CD8-positive, alpha-beta memory T cell (primary cell): Measurements from ENCODE around the gene TBC1D28. TPM values are rescaled to one million over a fixed set of nuclear protein-coding genes. Genes with fewer than 3 reads are reported as not detected.
A peak's percentile ranks its signal among the peaks of the same experiment; 100 is the strongest.
"Not testable (repeated sequence)": the region's sequence is repeated elsewhere in the genome, so short reads cannot be mapped to it uniquely, and the experiment has no call there.

Source experiments
- CTCF ChIA-PET: fragments of 350-600 bp; sonication (Branson Sonifier 250); formaldehyde crosslinking; loops from one replicate; lab custom pipeline; 2021; ENCODE audit warnings: antibody characterized with exemption; lab: Charles Lee
- POLR2A ChIA-PET: fragments of 350-600 bp; sonication (Branson Sonifier 250); formaldehyde crosslinking; loops from one replicate; lab custom pipeline; 2021; ENCODE audit warnings: antibody characterized with exemption; lab: Charles Lee
- DNase-seq, 5 donors: peaks; one replicate each; pipeline versions ENCODE4 v3.0.0 to v3.0.0-alpha.2; 2020 to 2022; ENCODE audit warnings: mixed read lengths in 1 of 5
- H3K27ac ChIP-seq: one replicate; pipeline ENCODE4 v1.7.0; 2013; ENCODE audit warnings: low read depth, mild to moderate bottlenecking, low read length, moderate library complexity
- H3K27me3 ChIP-seq: 2 replicates; pipeline ENCODE4 v1.7.0; 2013; ENCODE audit warnings: low read length, mild to moderate bottlenecking; ENCODE audit not compliant: insufficient read depth, poor library complexity, severe bottlenecking
- H3K36me3 ChIP-seq: 2 replicates; pipeline ENCODE4 v1.7.0; 2013; ENCODE audit warnings: mild to moderate bottlenecking, low read length, moderate library complexity; ENCODE audit not compliant: insufficient read depth
- H3K4me1 ChIP-seq: 2 replicates; pipeline ENCODE4 v1.7.0; 2013; ENCODE audit warnings: mild to moderate bottlenecking, low read length, moderate library complexity; ENCODE audit not compliant: insufficient read depth
- H3K4me3 ChIP-seq: 2 replicates; pipeline ENCODE4 v1.7.0; 2013; ENCODE audit warnings: mild to moderate bottlenecking, low read length
- H3K9me3 ChIP-seq: 2 replicates; pipeline ENCODE4 v1.7.0; 2013; ENCODE audit warnings: mild to moderate bottlenecking, low read length
- H3K27ac Mint-ChIP-seq, 8 donors: one replicate each; pipeline ENCODE4 v1.8.0; 2020 to 2021; ENCODE audit warnings: mixed read lengths in 8 of 8, mild to moderate bottlenecking in 6 of 8, inconsistent platforms in 3 of 8, moderate library complexity in 3 of 8
- H3K27me3 Mint-ChIP-seq, 2 donors: one replicate each; pipeline ENCODE4 v1.8.0; 2020 to 2021; ENCODE audit warnings: mixed read lengths in 2 of 2, mild to moderate bottlenecking in 1 of 2, moderate library complexity in 1 of 2
- H3K36me3 Mint-ChIP-seq, 3 donors: one replicate each; pipeline ENCODE4 v1.8.0; 2020 to 2021; ENCODE audit warnings: mixed read lengths in 3 of 3, inconsistent platforms in 1 of 3, mild to moderate bottlenecking in 1 of 3
- H3K4me1 Mint-ChIP-seq, 3 donors: one replicate each; pipeline ENCODE4 v1.8.0; 2020 to 2021; ENCODE audit warnings: mixed read lengths in 3 of 3, inconsistent platforms in 1 of 3, mild to moderate bottlenecking in 1 of 3
- H3K4me3 Mint-ChIP-seq, 7 donors: one replicate each; pipeline ENCODE4 v1.8.0; 2020 to 2021; ENCODE audit warnings: mixed read lengths in 7 of 7, mild to moderate bottlenecking in 6 of 7, moderate library complexity in 4 of 7, inconsistent platforms in 2 of 7
- H3K9me3 Mint-ChIP-seq, 5 donors: one replicate each; pipeline ENCODE4 v1.8.0; 2020 to 2022; ENCODE audit warnings: mixed read lengths in 5 of 5, mild to moderate bottlenecking in 3 of 5, moderate library complexity in 2 of 5, inconsistent platforms in 1 of 5
- polyA plus RNA-seq: library from polyadenylated mRNA; unstranded; fragments of 300-500 nt; fragmentation: Illumina TruSeq; gene quantifications from one replicate; pipeline ENCODE4 v1.2.3, GENCODE V29; 2021
- total RNA-seq, 2 experiments: library from RNA; stranded (reverse); gene quantifications; one replicate each; pipeline ENCODE4 v1.2.3, GENCODE V29; 2021

TBC1D28 gene
- total and polyA plus RNA-seq, 3 experiments from 2014 or later: not detected

DNA sequence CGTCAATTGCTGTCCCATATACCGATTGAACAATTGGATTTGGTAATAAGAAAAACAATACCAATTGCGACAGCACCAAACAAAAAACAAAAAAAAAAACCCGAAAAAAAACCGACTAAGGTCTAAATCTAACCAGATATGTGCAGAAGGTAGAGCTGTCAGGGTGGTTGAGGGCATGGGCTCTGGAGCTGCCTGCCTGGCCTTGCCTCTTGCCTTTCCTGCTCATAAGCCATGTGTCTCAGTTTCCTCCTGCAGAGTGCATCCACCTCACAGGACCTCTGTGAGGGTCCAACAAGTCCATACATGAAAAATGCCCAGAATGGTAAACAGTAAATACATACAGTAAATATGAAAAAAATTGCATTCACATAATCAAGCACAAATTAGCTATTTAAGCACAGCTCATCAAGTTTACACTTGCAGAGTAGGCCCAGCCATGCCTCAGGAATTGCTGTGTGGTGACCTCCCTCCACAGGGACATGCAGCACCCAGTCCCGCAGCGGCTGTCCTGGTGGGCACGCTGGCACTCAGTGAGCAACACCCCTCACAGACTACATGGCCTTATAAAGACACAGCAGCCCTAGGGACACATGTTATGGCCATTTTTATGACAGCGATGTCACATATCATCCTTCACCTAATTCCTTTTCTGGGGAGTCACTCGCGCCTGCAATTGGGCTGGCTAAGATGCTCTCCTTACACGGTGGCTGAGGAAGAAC lies 17.9 kb downstream of the TBC1D28 start:
- H3K27ac Mint-ChIP-seq: peak overlapping the region; percentile 5 to 97 (median 86)
- no peak overlapping the region for H3K4me3 ChIP-seq
- POLR2A ChIA-PET: no interaction called here
- H3K9me3 ChIP-seq: no peaks in the 10 kb centered on the region
- H3K36me3 ChIP-seq: no peaks in the 10 kb centered on the region
- H3K4me1 Mint-ChIP-seq: peaks cover 15 to 16% (median 16%) of the 10 kb centered on the region in 3 donors
- H3K4me3 Mint-ChIP-seq: peak overlapping the region in 3 of 7 donors; percentile 32 to 85 (median 81)
- H3K4me1 ChIP-seq: peaks cover 5% of the 10 kb centered on the region
- no peaks in the 10 kb centered on the region for H3K9me3 Mint-ChIP-seq
- CTCF ChIA-PET: interaction anchor here (1.0 to 1.5 kb wide), 5 partner anchors 232 to 712 kb away, joined by 3 to 7 read pairs (median 5); partner anchors contain the start of gene PRPSAP2
- H3K27ac ChIP-seq: no peak overlapping the region
- peaks cover 0 to 2% (median 0%) of the 10 kb centered on the region in 3 donors for H3K36me3 Mint-ChIP-seq
- no peaks in the 10 kb centered on the region for H3K27me3 Mint-ChIP-seq
- no peak for DNase-seq
- H3K27me3 ChIP-seq: no peaks in the 10 kb centered on the region

DNA sequence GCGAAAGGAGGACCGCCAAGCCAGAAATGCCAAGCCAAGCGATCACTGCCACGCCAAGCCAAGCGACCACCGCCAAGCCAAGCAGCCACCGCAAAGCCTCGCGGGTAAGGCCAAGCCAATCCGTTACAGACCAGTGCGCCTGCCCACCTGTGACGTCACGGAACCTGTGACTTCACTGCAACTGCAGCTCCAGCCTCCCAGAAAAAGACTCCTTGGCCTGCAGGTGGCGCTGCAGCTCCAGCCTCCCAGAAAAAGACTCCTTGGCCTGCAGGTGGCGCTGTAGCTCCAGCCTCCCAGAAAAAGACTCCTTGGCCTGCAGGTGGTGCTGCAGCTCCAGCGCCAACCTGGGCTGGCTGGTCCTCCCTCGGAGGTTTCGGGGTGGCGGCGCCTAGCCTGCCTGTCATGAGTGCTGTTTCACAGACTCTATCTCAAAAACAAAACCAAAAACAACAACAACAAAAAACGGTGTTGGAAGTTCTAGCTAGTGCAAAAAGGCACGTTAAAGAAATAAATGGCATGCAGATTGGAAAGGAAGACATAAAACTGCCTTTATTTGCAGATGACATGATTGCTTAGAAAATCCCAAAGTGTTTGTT lies 18.6 kb downstream of the TBC1D28 start:
- peak; percentile 85 to 97 (median 93) for DNase-seq
- H3K9me3 ChIP-seq, H3K36me3 Mint-ChIP-seq, H3K9me3 Mint-ChIP-seq, H3K4me3 ChIP-seq, H3K4me1 ChIP-seq, H3K27me3 Mint-ChIP-seq, POLR2A ChIA-PET, H3K36me3 ChIP-seq, H3K27me3 ChIP-seq: not testable (repeated sequence)
- Mint-ChIP-seq H3K27ac (peak overlapping the region; percentile 5 to 97 (median 92)), H3K4me3 (peak overlapping the region; percentile 81 to 94 (median 88)), H3K4me1 (peaks cover 15 to 16% (median 16%) of the 10 kb centered on the region in 3 donors)
- peak overlapping the region; percentile 24 for H3K27ac ChIP-seq
- CTCF ChIA-PET: interaction anchor here (1.0 to 1.5 kb wide), 5 partner anchors 233 to 713 kb away, joined by 3 to 7 read pairs (median 5); partner anchors contain the start of gene PRPSAP2

DNA sequence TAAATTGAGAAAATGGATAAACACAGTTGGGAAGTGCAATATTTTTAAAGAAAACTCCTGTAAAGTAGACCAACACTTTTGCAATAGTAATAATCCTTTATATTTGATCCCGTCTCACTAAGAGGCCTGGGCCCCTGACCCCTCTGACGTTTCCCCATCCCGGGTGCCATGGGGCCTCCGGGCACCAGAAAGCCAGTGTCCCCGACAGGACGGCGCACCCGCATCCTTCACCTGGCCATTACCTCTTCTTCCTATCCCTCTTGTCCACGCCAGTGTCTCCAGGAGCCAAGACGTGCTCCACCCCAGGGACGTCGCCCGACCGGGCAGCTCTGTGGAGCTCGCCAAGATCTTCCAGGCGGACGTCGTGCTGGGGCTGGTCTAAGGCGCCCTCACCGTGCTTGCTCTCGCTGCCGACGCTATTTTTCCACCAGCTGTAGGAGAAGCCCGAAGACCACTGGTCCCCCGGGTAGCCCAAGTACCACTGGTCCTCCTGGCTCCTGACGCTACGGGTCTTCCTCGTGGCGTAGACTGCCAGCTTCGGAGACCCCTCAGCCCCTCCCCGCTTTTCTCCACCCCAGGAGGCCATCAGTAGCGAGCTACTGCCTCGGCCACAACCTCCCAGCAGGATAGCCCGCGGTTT lies 19.2 kb downstream of the TBC1D28 start:
- H3K27me3 ChIP-seq, POLR2A ChIA-PET, H3K4me1 ChIP-seq, H3K9me3 Mint-ChIP-seq, H3K4me3 ChIP-seq, H3K9me3 ChIP-seq, H3K36me3 Mint-ChIP-seq, H3K36me3 ChIP-seq, H3K27me3 Mint-ChIP-seq, DNase-seq: not testable (repeated sequence)
- peaks cover 15 to 16% (median 16%) of the 10 kb centered on the region in 3 donors for H3K4me1 Mint-ChIP-seq
- H3K4me3 Mint-ChIP-seq: peak overlapping the region; percentile 81 to 94 (median 88)
- CTCF ChIA-PET: interaction anchor here (1.0 to 1.5 kb wide), 3 partner anchors 329 to 440 kb away, joined by 4 to 5 read pairs (median 5); no protein-coding TSS in a partner anchor
- peak overlapping the region; percentile 5 to 97 (median 92) for H3K27ac Mint-ChIP-seq
- H3K27ac ChIP-seq: peak overlapping the region; percentile 24

DNA sequence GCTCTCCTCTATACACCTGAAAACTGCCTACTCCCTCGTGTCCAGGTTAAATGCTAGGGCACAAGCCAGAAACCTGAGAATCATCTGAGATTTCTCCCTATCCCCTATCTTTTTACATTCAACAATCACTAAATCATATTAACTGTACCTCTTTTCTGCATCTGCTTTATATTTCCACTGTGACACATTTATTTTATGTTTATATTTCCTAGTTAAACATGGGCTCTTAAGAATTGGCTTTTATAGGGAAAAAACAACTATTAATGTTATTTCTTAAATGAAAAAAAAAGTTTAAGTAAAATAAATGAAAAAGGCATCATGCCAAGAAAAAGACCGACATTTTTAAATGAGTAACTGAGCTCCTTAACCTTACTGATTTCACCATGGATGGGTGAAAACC lies 26.6 kb downstream of the TBC1D28 start:
- CTCF ChIA-PET, H3K4me1 ChIP-seq, H3K4me1 Mint-ChIP-seq, H3K9me3 Mint-ChIP-seq, DNase-seq, H3K36me3 ChIP-seq, POLR2A ChIA-PET, H3K9me3 ChIP-seq, H3K27me3 ChIP-seq, H3K27ac ChIP-seq, H3K36me3 Mint-ChIP-seq, H3K4me3 ChIP-seq, H3K27me3 Mint-ChIP-seq, H3K27ac Mint-ChIP-seq, H3K4me3 Mint-ChIP-seq: not testable (repeated sequence)

DNA sequence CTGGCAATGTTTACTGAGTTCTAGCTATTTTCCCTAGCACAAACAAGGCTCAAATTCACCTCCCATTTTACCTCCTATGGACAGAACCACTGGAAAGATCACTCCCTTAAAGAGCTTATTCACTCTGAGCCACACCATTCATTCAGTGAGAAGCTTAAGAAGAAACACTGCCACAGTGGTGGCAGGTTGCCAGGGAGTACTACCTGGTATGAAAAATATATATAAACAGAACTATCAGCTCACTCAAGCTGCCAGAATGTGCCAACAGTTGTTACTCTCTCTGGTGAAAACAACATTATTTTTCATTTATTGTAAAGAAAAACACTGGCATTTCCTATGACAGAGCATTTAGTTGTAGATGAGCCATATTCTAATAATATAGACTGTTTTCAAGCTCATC lies 31.2 kb downstream of the TBC1D28 start:
- POLR2A ChIA-PET, H3K4me3 ChIP-seq, DNase-seq, H3K9me3 ChIP-seq, H3K27ac Mint-ChIP-seq, H3K27ac ChIP-seq, H3K4me1 Mint-ChIP-seq, H3K27me3 Mint-ChIP-seq, H3K4me1 ChIP-seq, H3K27me3 ChIP-seq, H3K4me3 Mint-ChIP-seq, H3K36me3 ChIP-seq, H3K9me3 Mint-ChIP-seq, CTCF ChIA-PET, H3K36me3 Mint-ChIP-seq: not testable (repeated sequence)

GRCh38 chr17:18593138-18593537 lies 51.1 kb downstream of the TBC1D28 start:
- DNase-seq, H3K36me3 ChIP-seq, H3K9me3 ChIP-seq, H3K36me3 Mint-ChIP-seq, H3K4me1 Mint-ChIP-seq, H3K27me3 ChIP-seq, H3K27ac ChIP-seq, H3K27me3 Mint-ChIP-seq, H3K4me1 ChIP-seq, POLR2A ChIA-PET, H3K4me3 ChIP-seq, CTCF ChIA-PET, H3K9me3 Mint-ChIP-seq, H3K27ac Mint-ChIP-seq, H3K4me3 Mint-ChIP-seq: not testable (repeated sequence)

Other genes with a start within 250 kb of the TBC1D28 start
- not detected for gene LGALS9C, start 167.6 kb downstream of the TBC1D28 start, total RNA-seq
- not detected for gene LGALS9C, start 167.6 kb downstream of the TBC1D28 start, polyA plus RNA-seq
- gene FOXO3B, start 37.9 kb upstream of the TBC1D28 start, total RNA-seq: 1 to 10 TPM; 5.4 to 6.1 TPM
- 3.8 TPM for gene FOXO3B, start 37.9 kb upstream of the TBC1D28 start, polyA plus RNA-seq
- gene FBXW10, start 99.7 kb upstream of the TBC1D28 start, total RNA-seq: under 1 TPM; 0.09 to 0.11 TPM
- not detected for gene FBXW10, start 99.7 kb upstream of the TBC1D28 start, polyA plus RNA-seq
- gene TVP23B, start 136.8 kb upstream of the TBC1D28 start, total RNA-seq: 10 to 100 TPM; 38.8 to 44.4 TPM
- 53.1 TPM for gene TVP23B, start 136.8 kb upstream of the TBC1D28 start, polyA plus RNA-seq
- gene PRPSAP2, start 213.7 kb upstream of the TBC1D28 start, total RNA-seq: 10 to 100 TPM; 49.7 to 51.6 TPM
- gene PRPSAP2, start 213.7 kb upstream of the TBC1D28 start, polyA plus RNA-seq: 38.4 TPM